Adrenal gland (tissue), 5 donors: Measurements from ENCODE around the gene ADAMTS13.

Source experiments
- POLR2A ChIP-seq, 2 donors: fragments of 450-650 bp; IDR thresholded peaks; one replicate each; pipeline ENCODE4 v1.6.1; 2017; ENCODE audit warnings: antibody characterized with exemption in 2 of 2, mild to moderate bottlenecking in 2 of 2, moderate library complexity in 1 of 2
- TF ChIP-seq, protein P1 (sequence below), 6 experiments: fragments of 450-650 bp in 4 of 6; fragments of 200-600 bp in 2 of 6; sonication (generic) in 1 of 6; IDR thresholded peaks; 1 replicate in 5 of 6; 2 replicates in 1 of 6; pipeline versions ENCODE4 v1.5.1 to v1.8.0; 2016 to 2021; ENCODE audit warnings: antibody characterized with exemption in 6 of 6, mild to moderate bottlenecking in 2 of 6, moderate library complexity in 1 of 6
- donor health status: DM: no; HTN: no; CAD: no.

DNA sequence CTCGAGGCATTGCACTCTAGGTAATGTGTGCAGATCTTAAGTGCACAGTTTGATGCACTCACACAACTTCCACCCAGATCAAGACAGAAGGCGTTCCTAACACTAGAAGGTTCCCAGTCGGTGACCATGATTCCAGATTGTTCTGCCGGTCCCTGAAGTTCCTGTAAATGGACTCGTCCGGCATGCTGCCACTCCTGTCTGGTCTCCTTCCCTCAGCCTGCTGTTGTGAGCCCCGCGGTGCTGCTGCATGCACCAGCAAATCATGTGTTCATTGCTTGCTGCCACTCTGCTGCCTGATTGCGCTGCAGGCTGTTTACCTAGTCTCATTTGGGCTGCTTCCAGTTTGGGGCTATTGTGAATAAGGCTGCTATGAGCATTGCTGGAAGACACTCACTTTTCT, 34.5 kb upstream of the ADAMTS13 start:
- TF ChIP-seq, protein P1, sequence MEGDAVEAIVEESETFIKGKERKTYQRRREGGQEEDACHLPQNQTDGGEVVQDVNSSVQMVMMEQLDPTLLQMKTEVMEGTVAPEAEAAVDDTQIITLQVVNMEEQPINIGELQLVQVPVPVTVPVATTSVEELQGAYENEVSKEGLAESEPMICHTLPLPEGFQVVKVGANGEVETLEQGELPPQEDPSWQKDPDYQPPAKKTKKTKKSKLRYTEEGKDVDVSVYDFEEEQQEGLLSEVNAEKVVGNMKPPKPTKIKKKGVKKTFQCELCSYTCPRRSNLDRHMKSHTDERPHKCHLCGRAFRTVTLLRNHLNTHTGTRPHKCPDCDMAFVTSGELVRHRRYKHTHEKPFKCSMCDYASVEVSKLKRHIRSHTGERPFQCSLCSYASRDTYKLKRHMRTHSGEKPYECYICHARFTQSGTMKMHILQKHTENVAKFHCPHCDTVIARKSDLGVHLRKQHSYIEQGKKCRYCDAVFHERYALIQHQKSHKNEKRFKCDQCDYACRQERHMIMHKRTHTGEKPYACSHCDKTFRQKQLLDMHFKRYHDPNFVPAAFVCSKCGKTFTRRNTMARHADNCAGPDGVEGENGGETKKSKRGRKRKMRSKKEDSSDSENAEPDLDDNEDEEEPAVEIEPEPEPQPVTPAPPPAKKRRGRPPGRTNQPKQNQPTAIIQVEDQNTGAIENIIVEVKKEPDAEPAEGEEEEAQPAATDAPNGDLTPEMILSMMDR (IDR thresholded peaks at IDR 0.05) = no peak
- no peak for TF ChIP-seq POLR2A (IDR thresholded peaks at IDR 0.05)
